Hematopoietic multipotent progenitor cell treated with erythropoietin and hydrocortisone succinate and interleukin-3 and kit ligand, for 15 days (in vitro differentiated cells): ENCODE measurements around the gene ZSWIM2.
"Not testable (repeated sequence)": the region's sequence is repeated elsewhere in the genome, so short reads cannot be mapped to it uniquely, and the experiment has no call there.

Experiments
- DNase-seq: peaks from one replicate; pipeline ENCODE4 v3.0.0-alpha.2; 2015; ENCODE audit warnings: low spot score

Gene ZSWIM2, protein sequence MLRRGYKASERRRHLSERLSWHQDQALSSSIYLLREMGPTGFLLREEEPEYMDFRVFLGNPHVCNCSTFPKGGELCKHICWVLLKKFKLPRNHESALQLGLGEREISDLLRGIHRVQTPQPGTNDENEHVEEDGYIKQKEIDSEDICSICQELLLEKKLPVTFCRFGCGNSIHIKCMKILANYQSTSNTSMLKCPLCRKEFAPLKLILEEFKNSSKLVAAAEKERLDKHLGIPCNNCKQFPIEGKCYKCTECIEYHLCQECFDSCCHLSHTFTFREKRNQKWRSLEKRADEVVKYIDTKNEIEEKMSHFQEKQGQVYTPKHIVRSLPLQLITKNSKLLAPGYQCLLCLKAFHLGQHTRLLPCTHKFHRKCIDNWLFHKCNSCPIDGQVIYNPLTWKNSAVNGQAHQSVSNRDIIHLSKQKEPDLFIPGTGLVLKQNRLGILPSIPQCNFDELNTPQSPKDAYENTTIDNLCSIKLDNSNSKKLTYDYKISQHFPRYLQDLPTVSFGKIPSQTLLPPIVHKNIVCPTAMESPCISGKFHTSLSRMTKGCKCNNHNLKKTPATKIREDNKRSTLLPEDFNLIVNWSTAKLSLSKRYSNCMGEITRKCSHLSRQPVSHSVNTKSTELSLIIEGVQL

DNA sequence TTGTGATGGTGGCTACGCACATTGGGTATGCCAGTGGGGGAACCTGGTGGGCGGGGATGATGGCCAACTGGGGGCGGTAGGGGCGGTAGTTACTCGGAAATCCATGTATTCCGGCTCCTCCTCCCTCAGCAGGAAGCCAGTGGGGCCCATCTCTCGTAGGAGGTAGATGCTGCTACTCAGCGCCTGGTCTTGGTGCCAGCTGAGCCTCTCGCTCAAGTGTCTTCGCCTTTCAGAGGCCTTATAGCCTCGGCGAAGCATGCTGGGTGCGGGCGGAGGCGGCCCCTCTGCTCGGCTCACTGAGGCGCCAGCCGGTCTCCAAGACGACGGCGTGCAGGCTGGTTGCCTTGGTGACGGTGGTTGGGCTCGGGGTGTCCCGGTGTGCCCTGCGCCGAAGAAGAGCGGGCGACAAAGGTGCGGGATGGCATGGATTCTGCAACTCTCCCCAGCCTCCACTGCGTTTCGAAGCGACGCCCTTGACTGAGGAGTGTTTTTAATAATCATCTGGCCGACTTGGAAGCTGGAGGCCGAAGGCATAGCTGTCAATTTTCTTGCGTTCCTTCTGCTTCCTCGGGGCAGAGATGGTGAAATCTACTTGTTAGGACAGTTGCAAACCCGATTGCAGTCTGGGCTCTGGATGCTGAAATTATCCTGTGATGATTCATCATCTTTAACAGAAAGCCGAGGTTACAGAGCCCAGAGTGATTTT lies at the start of gene ZSWIM2:
ZSWIM2 (minus strand) TSS at position 298 of the 706 bp plus-strand sequence; CDS start at position 258, 40 bp downstream.
- DNase-seq = no peak

DNA sequence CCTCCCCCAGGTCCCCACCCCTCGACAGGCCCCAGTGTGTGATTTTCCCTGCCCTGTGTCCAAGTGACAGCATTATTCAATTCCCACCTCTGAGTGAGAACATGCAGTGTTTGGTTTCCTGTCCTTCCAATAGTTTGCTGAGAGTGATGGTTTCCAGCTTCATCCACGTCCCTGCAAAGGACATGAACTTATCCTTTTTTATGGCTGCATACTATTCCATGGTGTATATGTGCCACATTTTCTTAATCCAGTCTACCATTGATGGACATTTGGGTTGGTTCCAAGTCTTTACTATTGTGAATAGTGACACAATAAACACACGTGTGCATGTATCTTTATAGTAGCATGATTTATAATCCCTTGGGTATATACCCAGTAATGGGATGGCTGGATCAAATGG lies 47.2 kb upstream of the ZSWIM2 start:
- DNase-seq = not testable (repeated sequence)

DNA sequence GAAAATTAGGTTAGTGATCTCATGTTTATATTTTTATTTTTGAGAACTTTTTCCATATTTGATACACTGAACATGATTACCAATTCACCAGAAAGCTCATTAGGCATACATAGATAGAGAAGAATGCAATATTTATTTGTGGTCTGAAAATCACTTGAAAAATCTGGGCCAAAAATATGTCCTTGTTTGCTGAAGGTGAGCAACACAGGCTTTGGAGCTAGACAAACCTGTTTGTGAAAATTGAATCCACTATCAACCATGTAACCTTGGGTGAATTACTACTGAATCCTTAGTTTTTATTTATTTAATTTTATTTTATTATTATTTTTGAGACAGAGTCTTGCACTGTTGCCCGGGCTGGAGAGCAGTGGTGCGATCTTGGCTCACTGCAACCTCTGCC lies 46.5 kb upstream of the ZSWIM2 start:
- DNase-seq = no peak

DNA sequence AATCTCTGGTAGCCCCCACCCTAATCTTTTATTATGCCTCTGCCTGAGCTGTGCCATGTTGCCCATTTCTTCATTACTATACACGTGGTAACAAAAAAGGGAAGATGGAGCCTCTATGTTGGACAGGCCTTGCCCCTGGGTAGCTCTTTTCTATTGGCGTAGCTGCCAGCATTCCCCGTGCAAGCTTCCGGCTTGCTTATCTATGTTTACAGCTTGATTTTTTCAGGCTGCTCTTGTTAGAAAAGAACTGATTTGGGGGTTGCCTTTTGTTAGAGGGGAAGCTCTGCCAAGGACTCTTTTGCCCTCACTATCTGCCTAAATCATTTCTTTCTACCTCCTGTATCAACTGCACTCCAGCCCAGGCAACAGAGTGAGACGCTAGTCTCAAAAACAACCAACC lies 45.5 kb upstream of the ZSWIM2 start:
- no peak for DNase-seq

DNA sequence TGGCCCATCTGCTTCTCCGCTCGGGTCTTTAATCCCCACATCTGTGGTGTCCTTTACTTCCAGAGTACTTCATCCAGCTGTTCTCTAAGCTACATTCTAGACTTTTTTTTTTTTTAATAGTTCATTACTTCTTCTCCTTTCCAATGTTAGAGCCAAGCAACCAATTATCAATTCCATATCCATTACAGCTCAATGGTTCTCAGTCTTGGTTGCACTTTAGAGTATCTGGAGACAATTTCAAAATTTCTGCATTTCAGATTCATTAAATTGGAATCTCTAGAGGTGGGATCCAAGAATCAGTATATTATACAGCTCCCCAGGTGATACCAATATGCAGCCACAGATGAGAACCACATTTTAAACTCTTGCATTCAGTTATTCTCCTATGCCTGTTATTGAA lies 43.9 kb upstream of the ZSWIM2 start:
- no peak for DNase-seq

DNA sequence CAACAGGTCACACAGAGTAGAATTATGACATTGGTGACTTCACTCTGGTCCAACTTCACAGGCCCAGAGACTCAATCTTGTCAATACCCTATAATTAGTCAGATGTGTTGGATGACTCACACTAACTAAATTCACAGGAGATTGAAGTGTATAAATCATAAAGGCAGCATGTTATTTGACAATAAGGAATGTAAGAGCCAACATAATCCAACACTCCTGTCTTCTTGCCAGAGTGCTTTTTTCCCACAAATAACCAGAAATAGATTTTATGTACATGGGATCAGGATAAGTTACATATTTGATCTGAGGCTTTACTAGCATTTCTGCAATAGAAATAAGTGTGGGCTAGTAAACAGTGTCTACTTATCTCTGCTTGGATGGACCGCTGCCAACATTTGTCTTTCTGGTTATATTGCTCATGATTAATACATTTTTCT lies 42.2 kb upstream of the ZSWIM2 start:
- no peak for DNase-seq

DNA sequence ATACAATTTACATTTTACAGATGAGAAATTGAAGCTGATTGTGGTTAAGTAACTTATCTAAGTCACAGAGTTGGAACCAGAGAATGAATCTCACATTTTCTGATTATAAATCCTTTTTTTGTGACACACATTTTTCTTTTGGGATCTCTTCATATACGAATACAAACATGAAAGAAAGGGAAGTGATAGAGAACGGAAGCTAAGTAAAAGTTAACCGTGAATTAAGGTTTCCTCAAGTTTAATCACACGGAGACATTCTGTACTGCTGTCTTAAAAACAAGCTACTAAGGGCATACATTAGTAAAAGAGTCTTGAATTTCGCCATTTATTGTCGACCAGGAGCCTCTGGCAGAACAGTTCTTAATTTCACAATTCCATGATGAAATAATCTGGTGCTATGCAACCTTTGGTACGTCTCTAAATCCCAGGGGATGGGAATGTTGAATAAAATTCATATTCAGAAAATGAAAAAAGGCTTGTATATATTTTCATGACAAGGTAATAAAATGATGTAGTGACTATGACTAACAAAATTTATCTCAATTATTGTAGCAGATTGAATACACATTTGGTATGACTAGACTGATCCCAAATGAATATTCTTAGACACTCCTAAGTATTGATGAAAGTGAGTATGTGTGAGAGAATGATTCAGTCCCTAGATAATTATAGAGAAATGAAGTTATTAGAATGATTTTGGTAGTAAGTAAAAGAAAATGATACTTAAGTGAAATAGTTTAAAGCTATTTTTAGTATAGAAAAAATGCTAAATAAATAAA lies 40.3 kb upstream of the ZSWIM2 start:
- DNase-seq = no peak

DNA sequence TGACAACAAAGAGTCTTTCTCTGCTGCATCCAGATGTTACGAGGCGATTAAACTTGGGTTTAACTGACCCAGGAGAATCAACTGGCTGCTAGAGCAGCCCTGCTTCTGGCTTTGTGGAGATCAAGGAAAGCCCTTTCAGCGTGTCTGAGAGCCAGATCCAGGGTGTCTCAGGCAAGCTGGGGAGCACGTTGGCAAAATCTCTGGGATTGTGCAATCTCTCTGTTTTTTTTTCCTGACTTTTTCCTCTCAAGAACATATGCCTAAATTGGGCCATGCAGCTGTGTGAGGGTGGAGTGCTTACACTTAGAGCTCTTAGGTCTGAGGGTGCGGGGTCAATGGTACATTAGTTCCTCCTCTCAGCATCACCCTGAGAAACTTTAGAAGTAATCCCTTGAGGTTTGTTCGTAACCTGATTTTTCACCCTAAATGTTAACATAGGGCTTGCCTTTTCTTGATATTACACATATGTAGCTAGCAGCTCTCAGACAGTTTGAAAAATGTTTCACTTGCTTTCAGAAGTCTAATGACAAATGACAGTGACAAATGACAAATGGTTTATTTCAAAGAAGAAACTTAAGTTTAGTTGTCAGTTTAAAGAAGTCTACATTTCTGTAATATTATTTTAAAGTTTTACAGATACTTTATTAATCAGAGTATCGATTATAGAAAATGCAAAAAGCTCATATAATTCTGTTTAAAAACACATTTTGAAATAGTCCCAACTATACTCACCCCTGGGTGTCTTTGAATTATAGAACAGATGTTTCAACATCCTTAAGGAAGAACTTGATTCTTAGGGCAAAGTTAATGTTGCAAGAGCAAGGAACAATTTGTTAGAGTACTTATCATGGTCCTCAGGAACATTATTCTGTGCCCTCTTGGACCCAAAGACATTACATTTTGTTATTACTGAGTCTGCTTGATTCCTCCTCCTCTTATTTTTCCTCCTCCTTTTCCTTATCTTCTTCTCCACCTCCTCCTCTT lies 38.4 kb upstream of the ZSWIM2 start:
- DNase-seq = no peak

DNA sequence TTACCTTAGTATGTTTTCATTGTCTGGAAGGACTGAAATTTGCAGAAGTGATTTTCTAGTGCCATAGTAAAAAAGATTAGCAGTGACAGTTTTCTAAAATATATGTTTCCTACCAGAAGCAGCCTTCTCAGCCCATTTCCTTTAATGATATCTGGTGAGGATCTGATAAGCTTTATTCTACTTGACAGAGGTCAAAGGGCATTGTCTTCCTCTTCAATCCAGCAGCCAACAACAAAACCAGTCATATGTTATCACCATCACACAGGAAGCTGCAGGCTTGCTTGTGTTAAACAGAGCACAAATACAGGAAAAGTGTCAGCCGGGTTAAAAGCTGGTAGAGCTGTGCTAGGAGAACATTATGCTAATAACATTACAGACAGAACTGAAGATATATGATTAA lies 35.6 kb upstream of the ZSWIM2 start:
- DNase-seq = no peak

DNA sequence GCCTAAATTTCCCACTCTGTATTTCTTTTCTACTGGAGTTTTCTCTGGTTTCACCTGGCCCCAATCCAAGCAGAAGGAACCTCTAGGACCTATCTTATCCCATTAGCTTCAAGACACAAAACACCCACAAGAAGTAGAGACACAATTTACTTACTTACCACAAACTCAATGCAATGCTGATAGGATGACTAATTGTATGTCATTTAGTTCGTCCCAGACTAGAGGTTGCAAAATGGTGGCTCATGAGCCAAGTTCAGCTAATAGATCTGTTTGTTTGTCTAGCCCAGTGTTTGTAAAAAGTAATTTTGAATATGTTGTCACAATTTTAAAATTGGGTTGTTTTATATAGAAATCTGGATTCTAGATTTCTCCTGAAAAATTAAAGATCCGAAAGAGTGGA lies 34.7 kb upstream of the ZSWIM2 start:
- DNase-seq = no peak

DNA sequence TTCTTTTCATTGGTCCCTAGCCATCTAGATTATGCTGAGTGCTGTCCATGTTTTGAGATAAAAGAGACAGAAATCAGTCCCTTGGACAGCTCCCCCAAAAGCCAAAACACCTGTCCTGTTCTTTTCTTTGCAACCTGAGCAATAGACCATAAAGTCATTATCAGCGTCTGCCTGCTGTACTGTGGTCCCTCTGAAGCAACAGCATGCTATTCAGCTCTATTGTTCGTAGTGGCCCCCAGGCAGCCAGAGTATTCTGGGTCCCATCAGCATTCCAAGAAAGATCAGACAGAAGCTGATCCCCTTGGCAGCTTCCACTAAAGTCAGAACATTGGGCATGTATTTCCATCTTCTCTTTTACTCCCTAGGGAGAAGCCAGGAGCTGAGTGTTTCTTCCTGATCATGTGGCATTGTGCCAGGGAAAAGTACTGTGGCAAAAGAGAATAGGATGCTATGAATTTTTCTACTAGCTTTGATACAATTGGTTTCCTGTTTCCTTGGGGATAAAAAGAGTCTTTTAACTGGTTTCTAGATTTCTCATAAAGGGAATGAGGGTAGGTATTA lies 33.6 kb upstream of the ZSWIM2 start:
- DNase-seq = no peak

DNA sequence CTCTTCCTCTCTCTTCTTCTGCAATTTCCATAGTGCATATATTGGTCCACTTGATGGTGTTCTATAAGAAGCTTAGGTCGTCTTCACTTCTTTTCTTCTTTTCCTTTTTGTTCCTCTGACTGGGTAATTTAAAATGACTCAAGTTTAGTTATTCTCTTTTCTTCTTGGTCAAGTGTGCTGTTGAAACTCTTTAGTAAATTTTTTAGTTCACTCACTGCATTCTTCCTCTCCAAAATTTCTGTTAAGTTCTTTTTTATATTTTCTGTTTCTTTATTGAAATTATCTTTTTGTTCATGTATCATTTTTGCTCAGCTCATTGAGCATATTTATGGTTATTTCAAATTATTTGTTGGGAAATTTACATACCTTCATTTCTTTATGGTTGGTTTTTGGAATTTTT lies 32.7 kb upstream of the ZSWIM2 start:
- no peak for DNase-seq

DNA sequence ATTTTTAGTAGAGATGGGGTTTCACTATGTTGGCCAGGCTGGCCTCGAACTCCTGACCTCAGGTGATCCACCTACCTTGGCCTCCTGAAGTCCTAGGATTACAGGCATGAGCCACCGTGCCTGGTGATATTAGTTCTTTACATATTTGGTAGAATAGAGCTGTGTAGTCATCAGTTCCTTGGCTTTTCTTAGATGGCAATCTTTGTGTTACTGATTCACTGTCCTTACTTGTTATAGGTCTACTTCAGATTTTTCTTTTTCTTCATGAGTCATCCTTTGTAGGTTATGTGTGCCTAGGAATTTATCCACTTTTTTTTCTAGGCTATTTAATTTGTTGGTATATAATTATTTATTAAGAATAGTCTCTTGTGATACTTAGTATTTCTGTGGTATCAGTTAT lies 30.3 kb upstream of the ZSWIM2 start:
- no peak for DNase-seq

DNA sequence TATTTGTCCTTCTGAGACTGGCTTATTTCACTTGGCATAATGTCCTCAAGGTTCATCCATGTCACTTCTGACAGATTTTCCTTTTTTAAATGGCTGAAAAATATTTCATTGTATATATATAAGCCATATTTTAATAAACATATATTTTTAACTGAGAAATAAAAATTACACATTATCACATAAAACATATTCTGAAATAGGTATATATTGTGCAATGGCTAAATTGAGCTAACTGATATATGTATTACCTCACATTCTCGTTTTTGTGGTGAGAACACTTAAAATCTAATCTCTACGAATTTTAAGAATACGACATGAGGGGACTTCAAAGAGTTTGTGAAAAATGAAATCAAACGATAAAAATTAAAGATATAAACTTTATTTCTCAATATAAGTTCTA lies 25.7 kb upstream of the ZSWIM2 start:
- no peak for DNase-seq

DNA sequence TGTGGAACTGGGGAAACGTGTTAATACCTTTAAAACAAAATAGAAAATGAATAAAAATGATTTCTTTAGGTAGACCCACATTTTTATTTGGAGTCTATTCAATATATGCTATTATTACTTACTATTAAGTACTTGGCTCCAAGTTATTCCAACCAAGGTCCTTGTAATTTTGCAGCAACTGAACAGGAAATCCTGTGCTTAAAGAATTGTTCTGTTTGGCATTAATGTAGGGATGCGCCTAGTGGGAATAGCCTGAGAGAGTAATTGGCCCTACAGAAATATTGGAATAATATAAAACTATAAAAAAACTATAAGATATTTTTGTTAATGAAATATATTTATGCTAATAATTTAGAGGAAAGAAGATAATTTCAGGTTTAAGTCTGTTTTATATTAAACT lies 22.9 kb upstream of the ZSWIM2 start:
- no peak for DNase-seq

DNA sequence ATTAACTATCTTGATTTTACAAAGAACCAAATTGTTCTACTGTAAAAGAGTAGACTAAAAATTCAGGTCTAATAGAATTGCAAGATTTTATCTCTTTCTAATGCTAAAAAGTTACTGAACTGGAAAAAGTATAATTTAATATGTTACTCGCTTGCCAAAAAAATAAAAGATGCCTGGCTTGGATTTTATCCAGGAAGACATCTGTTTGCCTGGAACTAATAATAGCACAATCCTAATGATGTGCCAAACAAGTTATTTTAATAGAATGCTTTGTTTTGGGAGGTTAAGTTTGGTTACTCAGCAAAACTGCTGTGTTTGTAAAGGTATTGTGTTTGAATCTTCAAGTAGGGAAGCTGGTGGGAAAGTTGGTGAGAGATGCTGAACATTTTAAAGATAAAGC lies 19.4 kb upstream of the ZSWIM2 start:
- DNase-seq = no peak

DNA sequence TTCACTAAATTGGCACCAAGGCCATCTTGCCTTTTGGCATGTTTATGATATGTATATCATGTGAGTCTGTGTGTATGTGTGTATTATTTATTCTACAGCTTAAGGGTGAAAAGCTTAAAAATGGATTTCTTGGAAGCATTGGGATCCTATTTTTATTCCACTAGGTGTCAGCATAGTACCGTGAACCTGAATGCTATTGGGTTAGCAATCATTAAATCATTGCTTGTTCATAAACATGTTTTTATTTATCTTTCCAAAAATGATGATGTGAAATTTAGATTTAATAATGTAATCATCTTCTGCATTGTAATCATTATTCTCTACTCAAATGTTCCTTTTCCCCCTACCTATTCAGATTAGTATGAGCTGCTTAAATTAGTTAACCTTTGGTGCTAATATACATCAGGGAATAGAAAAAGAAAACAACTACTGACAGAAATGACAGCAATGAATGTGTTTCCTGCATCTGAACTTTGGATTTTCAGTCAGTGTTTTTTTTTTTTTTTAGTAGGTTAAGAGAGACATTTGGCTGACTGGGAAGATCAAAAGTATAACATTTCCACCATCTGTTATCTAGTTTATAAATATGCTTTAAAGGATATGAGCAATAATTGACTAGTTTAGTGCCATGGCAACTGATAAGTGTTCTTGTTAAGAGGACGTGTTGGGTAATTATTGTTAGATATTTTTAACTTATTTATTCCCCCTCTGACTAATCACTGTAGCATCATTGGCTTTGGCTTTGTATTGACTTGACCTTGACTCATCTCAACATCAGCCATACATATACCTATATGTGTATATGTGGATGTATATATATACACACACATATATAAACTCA lies 14.1 kb upstream of the ZSWIM2 start:
- no peak for DNase-seq

DNA sequence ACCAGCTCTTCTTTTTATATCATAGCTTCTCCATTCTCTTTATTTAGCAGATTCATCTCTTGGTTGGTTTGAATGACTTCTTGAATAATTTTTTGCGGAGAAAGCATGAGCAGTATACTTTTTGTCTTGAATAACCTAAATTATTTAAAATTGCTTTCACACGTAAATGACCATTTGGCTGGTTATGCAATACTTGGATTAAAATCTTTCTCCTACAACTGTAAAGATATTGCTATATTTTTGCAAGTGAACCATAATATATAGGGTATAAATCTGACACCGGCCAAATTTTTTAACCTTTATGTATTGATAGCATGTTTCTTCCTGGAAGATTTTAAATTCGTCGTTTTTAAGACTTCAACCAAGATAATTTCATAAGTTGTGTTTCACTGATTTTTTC lies 6.2 kb upstream of the ZSWIM2 start:
- DNase-seq = no peak

DNA sequence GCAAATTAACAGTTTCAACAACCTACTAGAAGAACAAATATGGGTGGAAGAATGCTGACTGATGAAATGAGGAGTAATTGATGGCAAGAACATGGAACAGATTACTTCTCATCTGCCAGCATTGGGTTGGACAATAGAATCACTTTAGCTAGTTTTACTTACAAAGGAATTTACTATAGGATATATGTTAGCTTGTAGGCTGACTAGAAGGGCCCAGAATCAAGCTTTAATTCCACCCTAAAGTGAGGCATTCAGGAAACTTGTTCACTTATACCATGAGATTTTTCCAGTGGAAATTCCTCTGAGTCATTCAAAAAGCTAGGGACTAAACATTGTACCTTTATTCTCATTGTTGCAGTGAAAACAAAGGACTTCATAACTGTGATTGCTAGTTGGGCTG lies 5.0 kb upstream of the ZSWIM2 start:
- DNase-seq = no peak

DNA sequence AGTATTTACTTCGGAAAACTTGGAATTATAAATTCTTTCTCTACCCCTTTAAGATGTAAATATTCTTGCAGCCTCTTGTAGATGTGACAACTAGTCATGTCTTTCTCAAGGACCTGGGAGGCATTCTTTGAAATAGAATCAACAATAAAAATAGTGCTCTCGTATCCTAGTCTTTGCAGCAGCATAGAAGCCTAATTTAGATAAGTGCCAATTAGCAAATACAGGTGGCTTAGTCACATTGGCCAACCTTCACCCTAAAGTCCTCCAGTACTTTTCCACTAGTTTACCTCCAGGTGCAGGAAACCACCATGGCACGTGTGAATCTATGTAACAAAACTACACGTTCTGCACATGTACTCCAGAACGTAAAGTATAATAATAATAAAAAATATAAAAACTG lies 3.5 kb upstream of the ZSWIM2 start:
- no peak for DNase-seq
